Adrenal gland (tissue), 12 donors: ENCODE results near the gene FAM53C. TPM values are rescaled to one million over a fixed set of nuclear protein-coding genes. Genes with fewer than 3 reads are reported as not detected.
A peak's percentile ranks its signal among the peaks of the same experiment; 100 is the strongest.

ENCODE experiments used
- DNase-seq, 7 donors: peaks; one replicate each; pipeline ENCODE4 v3.0.0-alpha.2; 2019 to 2020
- H3K27ac ChIP-seq, 5 donors: fragments of 200-600 bp; sonication (generic) in 4 of 5; 1 replicate in 3 of 5; 2 replicates in 2 of 5; pipeline versions ENCODE4 v1.5.1 to v1.8.0; 2016 to 2020; ENCODE audit warnings: mild to moderate bottlenecking in 1 of 5
- H3K27me3 ChIP-seq: fragments of 200-600 bp; 2 replicates; pipeline ENCODE4 v1.8.0; 2021
- H3K36me3 ChIP-seq, 2 donors: fragments of 200-600 bp; replicated peaks in 1 of 2; 1 replicate in 1 of 2; 2 replicates in 1 of 2; pipeline versions ENCODE4 v1.5.1 to v1.8.0; 2018 to 2022
- H3K4me1 ChIP-seq, 2 donors: fragments of 200-600 bp; replicated peaks in 1 of 2; 1 replicate in 1 of 2; 2 replicates in 1 of 2; pipeline versions ENCODE4 v1.5.1 to v1.8.0; 2018 to 2021
- H3K4me3 ChIP-seq, 4 donors: fragments of 200-600 bp; sonication (generic) in 3 of 4; one replicate each; pipeline ENCODE4 v1.5.1; 2016 to 2018
- H3K9me3 ChIP-seq, 3 donors: fragments of 200-600 bp; sonication (generic) in 1 of 3; replicated peaks in 1 of 3; 1 replicate in 2 of 3; 2 replicates in 1 of 3; pipeline versions ENCODE4 v1.5.1 to v1.8.0; 2016 to 2021
- POLR2A ChIP-seq, 2 donors: fragments of 450-650 bp; IDR thresholded peaks; one replicate each; pipeline ENCODE4 v1.6.1; 2017; ENCODE audit warnings: antibody characterized with exemption in 2 of 2, mild to moderate bottlenecking in 2 of 2, moderate library complexity in 1 of 2
- WGBS, 4 donors: extraction: QIAGEN DNeasy Blood & Tissue Kit in 2 of 4; methylation state at CpG; one replicate each; pipeline versions ENCODE4 v1.1.5 to v1.1.7; 2013 to 2017; 5-methylcytosine and 5-hydroxymethylcytosine counted together
- intact Hi-C, 2 donors: fragments of 100-400 bp; cut with DNase I; formaldehyde crosslinking; loops; one replicate each; pipeline versions ENCODE4 v1.14.1 to v1.15.0; 2022 to 2023
- polyA plus RNA-seq, 3 donors: library from polyadenylated mRNA; stranded (reverse); fragments of 200-250 nt in 2 of 3; fragments of 350-450 nt in 1 of 3; fragmentation: Illumina TruSeq in 1 of 3; extraction: RNeasy Lipid Tissue Mini Kit (QIAGEN cat#74804) in 1 of 3; gene quantifications; one replicate each; pipeline ENCODE4 v1.2.3, GENCODE V29; 2013 to 2014
- total RNA-seq, 9 donors: library from RNA; depleted of rRNA in 4 of 9; stranded (reverse); fragments of >200 nt in 4 of 9; fragments of 120-200 nt in 1 of 9; fragmentation: NEBNext Ultra II Directional in 1 of 9; extraction: Animal tissue kit (Norgen Biotek cat#: 25700) in 1 of 9; gene quantifications; one replicate each; pipeline versions ENCODE4 v1.1.0 to v1.2.4, GENCODE V29; 2013 to 2023
- TF ChIP-seq, protein P1 (sequence below), 6 experiments: fragments of 450-650 bp in 4 of 6; fragments of 200-600 bp in 2 of 6; sonication (generic) in 1 of 6; IDR thresholded peaks; 1 replicate in 5 of 6; 2 replicates in 1 of 6; pipeline versions ENCODE4 v1.5.1 to v1.8.0; 2016 to 2021; ENCODE audit warnings: antibody characterized with exemption in 6 of 6, mild to moderate bottlenecking in 2 of 6, moderate library complexity in 1 of 6
- donor health status: healthy with polysubstance abuse.
- donor health status: Bipolar disorder and iron deficiency.
- donor health status: DM: yes; HTN: yes; CAD: no.
- donor health status: DM: no; HTN: no; CAD: no.
- donor health status: DM: no; HTN: no; CAD: no.
- donor health status: DM: yes; HTN: yes; CAD: no.

FAM53C gene
- total and polyA plus RNA-seq, 12 donors: 11.9 to 143 (median 27.8) TPM

DNA sequence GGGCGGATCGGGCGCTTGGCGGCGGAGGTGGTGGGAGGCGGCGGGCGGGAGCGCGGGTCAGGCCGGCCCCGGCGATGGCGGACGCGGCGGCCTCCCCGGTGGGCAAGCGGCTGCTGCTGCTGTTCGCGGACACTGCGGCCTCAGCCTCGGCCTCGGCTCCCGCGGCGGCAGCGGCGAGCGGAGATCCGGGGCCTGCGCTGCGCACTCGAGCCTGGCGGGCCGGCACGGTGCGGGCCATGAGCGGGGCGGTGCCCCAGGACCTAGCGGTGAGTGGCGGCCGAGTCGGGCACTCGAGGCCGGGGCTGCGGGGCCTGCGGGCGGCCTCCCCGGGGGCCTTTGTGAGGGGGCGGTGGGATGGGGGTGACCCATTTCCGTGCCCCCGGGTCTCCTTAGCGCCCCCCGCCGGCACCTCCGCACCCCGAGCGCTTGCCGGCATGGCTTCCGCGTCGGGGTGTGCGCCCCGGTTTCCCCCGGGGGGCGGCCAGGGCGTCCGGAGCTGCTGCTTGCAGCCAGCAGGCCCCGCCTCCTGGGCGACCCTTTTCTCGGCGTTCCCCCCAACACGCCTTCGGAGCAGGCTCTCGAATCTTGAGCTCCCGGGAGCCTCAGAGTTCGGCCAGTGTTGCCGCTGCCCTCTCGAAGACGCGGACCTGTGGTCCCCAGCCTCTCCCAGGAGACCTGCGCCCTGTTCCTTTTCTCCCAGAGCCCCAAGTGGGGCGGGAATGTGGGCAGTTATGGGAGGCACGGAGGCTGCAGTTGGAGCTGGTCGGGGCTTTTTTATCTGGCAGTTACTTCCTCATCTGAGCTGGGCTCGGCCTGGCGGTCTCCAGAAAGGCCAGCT lies 14.9 kb downstream of the FAM53C start:
- intact Hi-C loops: no loop called here
- Histone ChIP-seq H3K4me3 (peak overlapping the region; percentile 56 to 87 (median 74)), H3K36me3 (peaks cover 0 to 14% of the 10 kb centered on the region in 2 donors), H3K27me3 (no peaks in the 10 kb centered on the region), H3K9me3 (no peaks in the 10 kb centered on the region), H3K4me1 (peaks cover 25 to 34% of the 10 kb centered on the region in 2 donors), H3K27ac (peak overlapping the region; percentile 86 to 100 (median 92))
- WGBS, 4 donors: 0 to 1% (median 0%) methylated on average over 9 to 88 of the region's 88 CpGs
- DNase-seq: peak; percentile 57 to 74 (median 66)
- TF ChIP-seq, protein P1, sequence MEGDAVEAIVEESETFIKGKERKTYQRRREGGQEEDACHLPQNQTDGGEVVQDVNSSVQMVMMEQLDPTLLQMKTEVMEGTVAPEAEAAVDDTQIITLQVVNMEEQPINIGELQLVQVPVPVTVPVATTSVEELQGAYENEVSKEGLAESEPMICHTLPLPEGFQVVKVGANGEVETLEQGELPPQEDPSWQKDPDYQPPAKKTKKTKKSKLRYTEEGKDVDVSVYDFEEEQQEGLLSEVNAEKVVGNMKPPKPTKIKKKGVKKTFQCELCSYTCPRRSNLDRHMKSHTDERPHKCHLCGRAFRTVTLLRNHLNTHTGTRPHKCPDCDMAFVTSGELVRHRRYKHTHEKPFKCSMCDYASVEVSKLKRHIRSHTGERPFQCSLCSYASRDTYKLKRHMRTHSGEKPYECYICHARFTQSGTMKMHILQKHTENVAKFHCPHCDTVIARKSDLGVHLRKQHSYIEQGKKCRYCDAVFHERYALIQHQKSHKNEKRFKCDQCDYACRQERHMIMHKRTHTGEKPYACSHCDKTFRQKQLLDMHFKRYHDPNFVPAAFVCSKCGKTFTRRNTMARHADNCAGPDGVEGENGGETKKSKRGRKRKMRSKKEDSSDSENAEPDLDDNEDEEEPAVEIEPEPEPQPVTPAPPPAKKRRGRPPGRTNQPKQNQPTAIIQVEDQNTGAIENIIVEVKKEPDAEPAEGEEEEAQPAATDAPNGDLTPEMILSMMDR (IDR thresholded peaks at IDR 0.05): peak in 4 of 6 experiments; percentile 14 to 45 (median 26)
- peak in 1 of 2 donors; percentile 54 for TF ChIP-seq POLR2A (IDR thresholded peaks at IDR 0.05)

DNA sequence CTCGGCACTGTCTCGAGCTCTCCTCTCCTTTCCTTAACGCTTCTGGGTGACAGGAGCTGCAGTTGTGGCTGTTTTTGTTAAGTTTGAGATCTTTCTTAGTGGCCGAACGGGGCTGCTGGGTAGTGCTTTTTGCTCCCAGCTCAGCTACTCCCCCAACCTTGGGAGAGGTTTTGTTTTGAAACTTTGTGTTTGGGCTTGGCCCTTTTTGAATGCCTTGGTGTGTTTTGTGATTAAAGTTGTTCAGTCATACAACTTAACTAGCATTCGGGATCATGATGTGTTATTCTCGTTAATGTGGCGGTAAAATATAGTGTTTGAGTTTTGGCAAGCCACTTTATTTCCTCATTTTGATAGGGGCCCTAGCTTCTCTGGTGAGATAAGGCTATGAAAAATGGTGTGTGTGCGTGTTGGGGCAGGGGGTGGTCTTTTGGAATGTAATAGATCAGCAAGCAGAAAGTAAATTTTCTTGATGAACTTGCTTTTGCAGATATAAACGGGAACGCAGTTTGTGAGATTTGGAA lies 15.6 kb downstream of the FAM53C start:
- TF ChIP-seq POLR2A (IDR thresholded peaks at IDR 0.05): no peak
- TF ChIP-seq, protein P1 (IDR thresholded peaks at IDR 0.05): no peak
- no peaks in the 10 kb centered on the region for H3K9me3 ChIP-seq
- H3K27me3 ChIP-seq: no peaks in the 10 kb centered on the region
- H3K36me3 ChIP-seq: peaks cover 0 to 9% of the 10 kb centered on the region in 2 donors
- 1 to 2% (median 1%) methylated on average over 10 to 11 of the region's 11 CpGs for WGBS, 4 donors
- H3K4me3 ChIP-seq: peak overlapping the region; percentile 56 to 87 (median 74)
- no peak for DNase-seq
- intact Hi-C loops: no loop called here
- H3K4me1 ChIP-seq: peaks cover 25 to 34% of the 10 kb centered on the region in 2 donors
- H3K27ac ChIP-seq: peak overlapping the region; percentile 86 to 100 (median 92)

DNA sequence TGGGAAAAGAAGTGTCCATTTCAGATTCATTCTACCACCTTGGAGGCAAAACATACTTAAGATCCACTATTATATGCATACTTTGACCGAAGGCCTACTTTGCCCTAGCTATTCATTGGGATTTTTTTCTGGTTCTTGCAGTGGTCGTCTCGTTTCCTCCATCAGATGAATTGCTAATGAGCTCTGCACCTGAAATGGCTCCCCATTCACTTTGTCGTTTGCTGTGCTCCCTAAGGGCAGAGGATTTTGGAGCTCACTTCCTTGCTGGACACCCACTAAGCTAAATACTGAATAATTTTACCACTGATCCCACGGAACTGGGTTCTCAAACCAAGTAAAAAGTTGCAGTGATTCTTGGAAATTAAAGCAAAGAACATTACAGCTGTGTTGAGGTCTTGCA lies 16.3 kb downstream of the FAM53C start:
- intact Hi-C loops: no loop called here
- DNase-seq: no peak
- H3K4me3 ChIP-seq: peak overlapping the region in 2 of 4 donors; percentile 77 to 87
- WGBS, 4 donors: 17 to 27% (median 20%) methylated on average over 5 of the region's 5 CpGs
- H3K4me1 ChIP-seq: peaks cover 25 to 35% of the 10 kb centered on the region in 2 donors
- H3K27me3 ChIP-seq: no peaks in the 10 kb centered on the region
- peaks cover 0 to 2% of the 10 kb centered on the region in 2 donors for H3K36me3 ChIP-seq
- no peaks in the 10 kb centered on the region for H3K9me3 ChIP-seq
- peak overlapping the region in 2 of 5 donors; percentile 92 to 95 for H3K27ac ChIP-seq
- TF ChIP-seq POLR2A (IDR thresholded peaks at IDR 0.05): no peak
- TF ChIP-seq, protein P1 (IDR thresholded peaks at IDR 0.05): no peak

DNA sequence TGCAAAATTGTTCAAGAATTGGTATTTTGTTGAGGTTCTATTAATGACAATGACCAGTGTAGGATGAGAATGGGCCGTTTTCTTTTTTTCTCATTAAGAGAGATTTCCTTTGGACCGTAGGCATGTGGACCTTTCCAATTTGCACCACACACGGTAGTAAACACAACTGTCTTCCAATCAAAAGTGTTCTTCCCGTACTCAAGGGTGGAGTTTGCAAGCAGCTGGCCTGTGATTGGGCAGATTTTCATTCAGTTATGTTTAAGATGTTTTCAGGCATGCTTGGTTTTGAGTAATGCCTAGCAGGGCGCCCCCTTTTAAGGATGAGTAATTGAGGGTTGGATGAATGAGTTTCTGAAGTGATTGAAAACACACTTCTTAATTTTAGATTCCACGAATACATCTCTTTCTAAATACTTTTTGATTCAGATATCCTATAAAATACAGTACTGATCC lies 16.9 kb downstream of the FAM53C start:
- 20 to 32% (median 23%) methylated on average over 6 of the region's 6 CpGs for WGBS, 4 donors
- peak in 3 of 7 donors; percentile 41 to 67 (median 43) for DNase-seq
- Histone ChIP-seq H3K9me3 (no peaks in the 10 kb centered on the region), H3K27me3 (no peaks in the 10 kb centered on the region), H3K4me1 (peaks cover 25 to 40% of the 10 kb centered on the region in 2 donors), H3K27ac (peak overlapping the region in 1 of 5 donors; percentile 95), H3K36me3 (no peaks in the 10 kb centered on the region), H3K4me3 (peak overlapping the region in 1 of 4 donors; percentile 77)
- TF ChIP-seq, protein P1 (IDR thresholded peaks at IDR 0.05): no peak
- no peak for TF ChIP-seq POLR2A (IDR thresholded peaks at IDR 0.05)
- intact Hi-C loops: no loop called here
